Keratinocyte (primary cell): ENCODE results near the gene SAMD13.

ENCODE experiments used
- EZH2 ChIP-seq: IDR thresholded peaks from one replicate; pipeline ENCODE4 v1.6.1; 2012; ENCODE audit warnings: inconsistent platforms, mild to moderate bottlenecking, low read length, moderate library complexity
- TF ChIP-seq, protein P1 (sequence below), 3 experiments: IDR thresholded peaks in 1 of 3; conservative IDR thresholded peaks in 1 of 3; optimal IDR thresholded peaks in 1 of 3; 2 replicates in 2 of 3; 3 replicates in 1 of 3; pipeline versions ENCODE3 to v1.5.1; 2011; ENCODE audit warnings: low read length in 3 of 3, mild to moderate bottlenecking in 3 of 3, moderate library complexity in 2 of 3, control low read depth in 1 of 3, inconsistent platforms in 1 of 3; ENCODE audit not compliant: insufficient read depth in 2 of 3; ENCODE audit errors: extremely low read depth in 1 of 3

DNA sequence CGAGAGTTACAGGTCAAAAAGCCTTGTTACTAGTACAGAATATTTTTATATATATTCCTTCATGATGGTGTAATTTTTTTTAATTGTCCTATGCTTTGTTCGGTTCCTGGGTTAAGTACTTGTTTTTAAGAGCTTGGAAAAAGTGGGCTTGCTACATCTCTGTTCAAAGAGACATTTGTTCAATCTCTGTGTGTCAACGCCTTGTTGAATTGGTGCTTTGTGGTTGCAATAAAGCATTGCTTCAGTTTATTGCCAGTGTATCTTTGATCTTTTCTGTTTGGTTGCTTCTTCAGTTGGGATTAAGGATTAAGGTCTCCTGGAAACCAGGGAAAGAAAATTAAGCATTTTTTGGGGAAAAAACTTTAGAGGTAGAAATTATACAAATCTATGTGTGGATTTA, 49.0 kb downstream of the SAMD13 start:
- TF ChIP-seq, protein P1, sequence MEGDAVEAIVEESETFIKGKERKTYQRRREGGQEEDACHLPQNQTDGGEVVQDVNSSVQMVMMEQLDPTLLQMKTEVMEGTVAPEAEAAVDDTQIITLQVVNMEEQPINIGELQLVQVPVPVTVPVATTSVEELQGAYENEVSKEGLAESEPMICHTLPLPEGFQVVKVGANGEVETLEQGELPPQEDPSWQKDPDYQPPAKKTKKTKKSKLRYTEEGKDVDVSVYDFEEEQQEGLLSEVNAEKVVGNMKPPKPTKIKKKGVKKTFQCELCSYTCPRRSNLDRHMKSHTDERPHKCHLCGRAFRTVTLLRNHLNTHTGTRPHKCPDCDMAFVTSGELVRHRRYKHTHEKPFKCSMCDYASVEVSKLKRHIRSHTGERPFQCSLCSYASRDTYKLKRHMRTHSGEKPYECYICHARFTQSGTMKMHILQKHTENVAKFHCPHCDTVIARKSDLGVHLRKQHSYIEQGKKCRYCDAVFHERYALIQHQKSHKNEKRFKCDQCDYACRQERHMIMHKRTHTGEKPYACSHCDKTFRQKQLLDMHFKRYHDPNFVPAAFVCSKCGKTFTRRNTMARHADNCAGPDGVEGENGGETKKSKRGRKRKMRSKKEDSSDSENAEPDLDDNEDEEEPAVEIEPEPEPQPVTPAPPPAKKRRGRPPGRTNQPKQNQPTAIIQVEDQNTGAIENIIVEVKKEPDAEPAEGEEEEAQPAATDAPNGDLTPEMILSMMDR (optimal IDR thresholded peaks at IDR 0.05 in 1 of 3, IDR thresholded peaks at IDR 0.05 in 1 of 3, conservative IDR thresholded peaks at IDR 0.05 in 1 of 3; ENCODE audit: extremely low read depth in 1 of 3, insufficient read depth in 2 of 3, low read length in 3 of 3) = no peak
- TF ChIP-seq EZH2 = no peak
